Measurements from ENCODE around the gene RABGAP1L.
A peak's percentile ranks its signal among the peaks of the same experiment; 100 is the strongest.

The RABGAP1L gene

GRCh38 chr1:174989536-174990220 lies 830.4 kb downstream of the RABGAP1L start:
- in situ Hi-C loops (cut with HindIII; ENCODE audit: low pct_unique_long_range_greater_than_20kb, low sequenced_read_pairs): no loop called here
- no peak for TF ChIP-seq JUND (IDR thresholded peaks at IDR 0.05; ENCODE audit: low read depth)

GRCh38 chr1:174990382-174990999 lies 831.2 kb downstream of the RABGAP1L start:
- peak; percentile 70 to 86 for DNase-seq (ENCODE audit: low read depth in 1 of 2, low spot score in 1 of 2)
- TF ChIP-seq JUND (IDR thresholded peaks at IDR 0.05; ENCODE audit: low read depth): no peak
- in situ Hi-C loops (cut with HindIII; ENCODE audit: low pct_unique_long_range_greater_than_20kb, low sequenced_read_pairs): no loop called here

More at GRCh38 chr1:174989536-174990220, 830.4 kb downstream of the RABGAP1L start:
- peak in 1 of 2 experiments; percentile 16 for DNase-seq (ENCODE audit: low read depth in 1 of 2, low spot score in 1 of 2)

- TF ChIP-seq JUND (IDR thresholded peaks at IDR 0.05; ENCODE audit: low read depth): no peak
- no peak for DNase-seq (ENCODE audit: low read depth in 1 of 2, low spot score in 1 of 2)
- in situ Hi-C loops (cut with HindIII; ENCODE audit: low pct_unique_long_range_greater_than_20kb, low sequenced_read_pairs): no loop called here
These were observed 832.2 kb downstream of the RABGAP1L start for GRCh38 chr1:174991473-174991872.

- in situ Hi-C loops (cut with HindIII; ENCODE audit: low pct_unique_long_range_greater_than_20kb, low sequenced_read_pairs): no loop called here
- DNase-seq (ENCODE audit: low read depth in 1 of 2, low spot score in 1 of 2): no peak
- no peak for TF ChIP-seq JUND (IDR thresholded peaks at IDR 0.05; ENCODE audit: low read depth)
These were observed 835.8 kb downstream of the RABGAP1L start for GRCh38 chr1:174995121-174995520.

GRCh38 chr1:174995916-174996315 lies 836.6 kb downstream of the RABGAP1L start:
- TF ChIP-seq JUND (IDR thresholded peaks at IDR 0.05; ENCODE audit: low read depth): no peak
- no peak for DNase-seq (ENCODE audit: low read depth in 1 of 2, low spot score in 1 of 2)
- in situ Hi-C loops (cut with HindIII; ENCODE audit: low pct_unique_long_range_greater_than_20kb, low sequenced_read_pairs): no loop called here

GRCh38 chr1:174996476-174996875 lies 837.2 kb downstream of the RABGAP1L start:
- DNase-seq (ENCODE audit: low read depth in 1 of 2, low spot score in 1 of 2): no peak
- in situ Hi-C loops (cut with HindIII; ENCODE audit: low pct_unique_long_range_greater_than_20kb, low sequenced_read_pairs): no loop called here
- TF ChIP-seq JUND (IDR thresholded peaks at IDR 0.05; ENCODE audit: low read depth): no peak

- in situ Hi-C loops (cut with HindIII; ENCODE audit: low pct_unique_long_range_greater_than_20kb, low sequenced_read_pairs): no loop called here
- no peak for TF ChIP-seq JUND (IDR thresholded peaks at IDR 0.05; ENCODE audit: low read depth)
- no peak for DNase-seq (ENCODE audit: low read depth in 1 of 2, low spot score in 1 of 2)
These were observed 837.7 kb downstream of the RABGAP1L start for GRCh38 chr1:174997041-174997440.

- in situ Hi-C loops (cut with HindIII; ENCODE audit: low pct_unique_long_range_greater_than_20kb, low sequenced_read_pairs): no loop called here
- TF ChIP-seq JUND (IDR thresholded peaks at IDR 0.05; ENCODE audit: low read depth): no peak
- peak in 1 of 2 experiments; percentile 81 for DNase-seq (ENCODE audit: low read depth in 1 of 2, low spot score in 1 of 2)
These were observed 839.4 kb downstream of the RABGAP1L start for GRCh38 chr1:174998569-174999215.

GRCh38 chr1:174999216-174999935 lies 840.1 kb downstream of the RABGAP1L start:
- DNase-seq (ENCODE audit: low read depth in 1 of 2, low spot score in 1 of 2): peak; percentile 66 to 100
- no peak for TF ChIP-seq JUND (IDR thresholded peaks at IDR 0.05; ENCODE audit: low read depth)
- in situ Hi-C loops (cut with HindIII; ENCODE audit: low pct_unique_long_range_greater_than_20kb, low sequenced_read_pairs): no loop called here

GRCh38 chr1:174999936-175000696 lies 840.8 kb downstream of the RABGAP1L start, which contains the start of gene CACYBP:
Gene CACYBP (plus strand): TSS chr1:174999947. CDS start chr1:175000181, 234 bp downstream.
- peak; percentile 52 to 93 for DNase-seq (ENCODE audit: low read depth in 1 of 2, low spot score in 1 of 2)
- in situ Hi-C loops (cut with HindIII; ENCODE audit: low pct_unique_long_range_greater_than_20kb, low sequenced_read_pairs): no loop called here
- TF ChIP-seq JUND (IDR thresholded peaks at IDR 0.05; ENCODE audit: low read depth): no peak

GRCh38 chr1:175000697-175001187 lies 841.4 kb downstream of the RABGAP1L start:
- no peak for TF ChIP-seq JUND (IDR thresholded peaks at IDR 0.05; ENCODE audit: low read depth)
- peak in 1 of 2 experiments; percentile 6 for DNase-seq (ENCODE audit: low read depth in 1 of 2, low spot score in 1 of 2)
- in situ Hi-C loops (cut with HindIII; ENCODE audit: low pct_unique_long_range_greater_than_20kb, low sequenced_read_pairs): no loop called here
